KOPT-K1 (cell line): ENCODE measurements around the gene THOC1.
A peak's percentile ranks its signal among the peaks of the same experiment; 100 is the strongest.
"Not testable (repeated sequence)": the region's sequence is repeated elsewhere in the genome, so short reads cannot be mapped to it uniquely, and the experiment has no call there.

Experiments used
- H3K27ac ChIP-seq: fragments of 200-600 bp; sonication (generic); 2 replicates; pipeline ENCODE4 v1.5.1; 2016; ENCODE audit warnings: antibody characterized with exemption, mild to moderate bottlenecking, low read depth, low read length; ENCODE audit not compliant: poor library complexity, severe bottlenecking
- H3K36me3 ChIP-seq: fragments of 200-600 bp; sonication (generic); 2 replicates; pipeline ENCODE4 v1.5.1; 2017; ENCODE audit warnings: antibody characterized with exemption, mild to moderate bottlenecking, low read length, moderate library complexity; ENCODE audit not compliant: insufficient read depth
- H3K9me3 ChIP-seq: fragments of 200-600 bp; sonication (generic); 2 replicates; pipeline ENCODE4 v1.5.1; 2017; ENCODE audit warnings: antibody characterized with exemption, low read length, mild to moderate bottlenecking; ENCODE audit not compliant: insufficient read depth, poor library complexity, severe bottlenecking

Gene THOC1

DNA sequence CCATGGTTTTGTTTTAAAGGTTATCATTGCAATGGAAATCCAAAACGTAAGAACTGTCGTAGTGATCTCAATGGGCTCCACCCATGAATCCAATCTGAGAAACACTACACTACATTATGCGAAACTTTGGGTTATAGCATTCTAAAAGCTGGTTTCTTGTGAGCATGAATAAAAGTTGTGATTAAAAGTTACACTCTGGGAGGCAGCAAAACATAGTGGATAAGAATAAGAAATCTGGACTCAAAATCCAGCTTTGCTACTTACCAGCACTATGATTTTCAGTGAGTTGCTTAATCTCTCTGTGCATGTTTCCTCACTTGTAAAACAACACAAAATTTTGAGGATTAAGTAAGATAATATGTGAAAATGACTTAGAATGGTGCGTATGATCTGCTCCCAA, 25.7 kb upstream of the THOC1 start:
- Histone ChIP-seq H3K27ac (no peak overlapping the region), H3K9me3 (no peaks in the 10 kb centered on the region), H3K36me3 (no peaks in the 10 kb centered on the region)

- no peaks in the 10 kb centered on the region for H3K9me3 ChIP-seq
- H3K36me3 ChIP-seq, result no peaks in the 10 kb centered on the region
- H3K27ac ChIP-seq, result no peak overlapping the region
These were observed 24.4 kb upstream of the THOC1 start for GRCh38 chr18:292271-292670.

GRCh38 chr18:289970-290369, 22.1 kb upstream of the THOC1 start:
- H3K9me3 ChIP-seq, H3K36me3 ChIP-seq, H3K27ac ChIP-seq: not testable (repeated sequence)

- H3K36me3 ChIP-seq, result no peaks in the 10 kb centered on the region
- no peaks in the 10 kb centered on the region for H3K9me3 ChIP-seq
- H3K27ac ChIP-seq, result no peak overlapping the region
These were observed 21.2 kb upstream of the THOC1 start for GRCh38 chr18:289026-289425.

GRCh38 chr18:286515-287310, 18.9 kb upstream of the THOC1 start:
- Histone ChIP-seq H3K27ac (no peak overlapping the region), H3K36me3 (no peaks in the 10 kb centered on the region), H3K9me3 (no peaks in the 10 kb centered on the region)

DNA sequence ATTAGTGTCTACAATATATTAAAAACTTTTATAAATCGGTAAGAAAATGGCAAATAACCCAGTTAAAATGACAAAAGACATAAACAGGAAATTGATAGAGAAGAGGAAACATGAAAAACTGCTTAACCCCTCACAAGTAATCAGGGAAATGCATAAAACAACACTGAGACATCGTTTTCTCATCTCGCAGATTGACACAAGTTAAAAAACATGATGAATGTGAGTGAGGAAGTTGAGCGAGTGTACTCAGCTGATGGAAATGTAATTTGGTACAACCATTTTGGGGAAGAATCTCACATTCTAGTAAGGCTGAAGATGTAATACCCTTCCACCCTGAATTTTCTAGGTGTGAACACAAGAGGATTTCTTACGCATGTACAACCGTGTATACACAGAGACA, 18.0 kb upstream of the THOC1 start:
- Histone ChIP-seq H3K27ac (no peak overlapping the region), H3K9me3 (no peaks in the 10 kb centered on the region), H3K36me3 (no peaks in the 10 kb centered on the region)

- Histone ChIP-seq H3K36me3 (no peaks in the 10 kb centered on the region), H3K27ac (no peak overlapping the region), H3K9me3 (no peaks in the 10 kb centered on the region)
These were observed 7.6 kb upstream of the THOC1 start for GRCh38 chr18:275486-275885.

DNA sequence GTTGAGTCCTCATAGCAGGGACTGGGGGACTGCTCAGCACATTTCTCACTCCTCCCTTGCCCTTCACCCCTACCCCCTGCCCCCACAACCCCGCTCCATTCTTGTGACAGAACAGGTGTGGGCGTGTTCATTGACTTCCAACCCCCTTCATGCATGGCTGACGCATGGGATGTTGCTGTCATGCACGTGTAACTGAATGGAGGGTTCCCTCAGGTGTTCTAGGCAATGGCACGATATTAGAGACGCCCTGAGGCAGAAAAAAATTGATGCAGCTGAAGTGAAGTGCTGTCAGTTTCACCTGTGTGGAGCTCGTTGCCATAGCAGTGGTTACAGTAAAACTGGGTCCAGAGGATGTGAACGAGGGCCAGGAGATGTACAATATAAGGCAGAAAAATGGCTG, 6.5 kb upstream of the THOC1 start:
- Histone ChIP-seq H3K27ac (no peak overlapping the region), H3K9me3 (no peaks in the 10 kb centered on the region), H3K36me3 (no peaks in the 10 kb centered on the region)

- Histone ChIP-seq H3K27ac (no peak overlapping the region), H3K9me3 (no peaks in the 10 kb centered on the region), H3K36me3 (no peaks in the 10 kb centered on the region)
These were observed 5.7 kb upstream of the THOC1 start for GRCh38 chr18:273525-273924.

GRCh38 chr18:272650-273049, 4.8 kb upstream of the THOC1 start:
- H3K27ac ChIP-seq, result no peak overlapping the region
- H3K9me3 ChIP-seq, result no peaks in the 10 kb centered on the region

GRCh38 chr18:269480-270095, 1.7 kb upstream of the THOC1 start:
- H3K9me3 ChIP-seq, result no peaks in the 10 kb centered on the region
- no peak overlapping the region for H3K27ac ChIP-seq
- peaks cover 6% of the 10 kb centered on the region for H3K36me3 ChIP-seq

More at GRCh38 chr18:272650-273049, 4.8 kb upstream of the THOC1 start:
- no peaks in the 10 kb centered on the region for H3K36me3 ChIP-seq

DNA sequence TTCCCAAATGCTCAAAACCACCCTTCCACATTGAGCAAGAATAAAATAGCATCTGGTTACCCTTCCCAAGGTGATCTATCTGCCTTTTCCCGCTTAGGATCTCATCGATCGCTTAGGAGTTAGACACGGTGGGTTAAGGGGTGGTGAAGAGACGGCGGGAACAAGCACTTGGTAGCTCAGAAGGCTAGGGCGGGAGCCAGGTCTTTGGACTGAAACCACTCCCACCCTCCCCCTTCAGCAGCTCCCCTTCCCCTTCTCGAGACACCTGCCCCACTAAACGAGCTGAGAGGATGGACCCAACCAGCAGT, 513 bp downstream of the THOC1 start:
- no peaks in the 10 kb centered on the region for H3K9me3 ChIP-seq
- peak overlapping the region; percentile 96 for H3K27ac ChIP-seq
- peaks cover 26% of the 10 kb centered on the region for H3K36me3 ChIP-seq

- Histone ChIP-seq H3K27ac (no peak overlapping the region), H3K36me3 (peaks cover 84% of the 10 kb centered on the region), H3K9me3 (no peaks in the 10 kb centered on the region)
These were observed 6.3 kb downstream of the THOC1 start for GRCh38 chr18:261398-262073.

GRCh38 chr18:260547-260946, 7.3 kb downstream of the THOC1 start:
- Histone ChIP-seq H3K9me3 (no peaks in the 10 kb centered on the region), H3K36me3 (peaks cover 94% of the 10 kb centered on the region), H3K27ac (no peak overlapping the region)

- Histone ChIP-seq H3K36me3 (peaks cover 100% of the 10 kb centered on the region), H3K9me3 (no peaks in the 10 kb centered on the region), H3K27ac (no peak overlapping the region)
These were observed 12.7 kb downstream of the THOC1 start for GRCh38 chr18:255171-255570.

DNA sequence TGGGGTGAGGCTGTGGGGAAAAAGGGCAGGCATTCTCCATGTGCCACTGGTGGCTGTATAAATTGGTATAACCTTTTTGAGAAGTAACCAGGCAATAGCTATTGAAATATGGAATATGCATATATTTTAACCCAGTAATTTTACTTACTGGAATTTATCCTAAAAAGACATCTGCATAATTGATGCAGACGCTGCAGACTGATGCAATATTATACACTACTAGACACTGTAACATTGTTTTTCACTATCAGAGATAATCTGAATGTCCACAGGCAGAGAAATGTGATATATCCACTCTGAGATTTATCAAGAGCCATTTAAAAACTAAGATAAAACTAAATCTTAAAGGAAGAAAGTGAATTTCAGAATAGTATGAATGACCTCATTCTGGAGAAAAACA, 14.7 kb downstream of the THOC1 start:
- Histone ChIP-seq H3K27ac (no peak overlapping the region), H3K9me3 (no peaks in the 10 kb centered on the region), H3K36me3 (peaks cover 98% of the 10 kb centered on the region)
